TTC549 (cell line): Measurements from ENCODE around the gene ORM2.
"Not testable (repeated sequence)": the region's sequence is repeated elsewhere in the genome, so short reads cannot be mapped to it uniquely, and the experiment has no call there.

Source experiments
- FAIRE-seq: peaks from 2 replicates; lab custom pipeline; 2012; peaks lifted over from hg19 to GRCh38; lab: Jason Lieb, UNC

ORM2 gene

GRCh38 chr9:114329625-114330022, at the start of gene ORM2:
ORM2 (plus strand) TSS chr9:114329869; CDS start chr9:114329905, 36 bp downstream.
- FAIRE-seq = not testable (repeated sequence)

GRCh38 chr9:114280636-114281472, 48.8 kb upstream of the ORM2 start:
- FAIRE-seq = no peak

GRCh38 chr9:114281473-114282103, 48.1 kb upstream of the ORM2 start:
- no peak for FAIRE-seq

DNA sequence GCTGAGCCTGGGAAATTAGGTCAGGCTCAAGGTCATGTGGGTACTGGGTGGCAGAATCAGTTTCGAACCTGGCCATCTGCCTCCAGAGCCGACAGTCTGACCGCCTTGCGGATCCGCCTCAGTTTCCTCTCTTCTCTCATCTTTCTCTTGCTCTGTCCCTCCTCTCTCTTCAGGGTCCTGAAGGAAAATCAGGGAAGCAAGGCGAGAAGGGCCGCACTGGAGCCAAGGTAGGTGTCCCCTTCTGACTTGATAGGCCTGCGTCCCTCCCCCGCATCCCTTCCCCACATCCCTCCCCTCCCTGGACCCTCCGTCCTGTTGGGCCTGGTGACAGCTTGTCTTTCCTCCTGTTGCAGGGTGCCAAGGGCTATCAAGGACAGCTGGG, 47.6 kb upstream of the ORM2 start:
- FAIRE-seq = no peak

DNA sequence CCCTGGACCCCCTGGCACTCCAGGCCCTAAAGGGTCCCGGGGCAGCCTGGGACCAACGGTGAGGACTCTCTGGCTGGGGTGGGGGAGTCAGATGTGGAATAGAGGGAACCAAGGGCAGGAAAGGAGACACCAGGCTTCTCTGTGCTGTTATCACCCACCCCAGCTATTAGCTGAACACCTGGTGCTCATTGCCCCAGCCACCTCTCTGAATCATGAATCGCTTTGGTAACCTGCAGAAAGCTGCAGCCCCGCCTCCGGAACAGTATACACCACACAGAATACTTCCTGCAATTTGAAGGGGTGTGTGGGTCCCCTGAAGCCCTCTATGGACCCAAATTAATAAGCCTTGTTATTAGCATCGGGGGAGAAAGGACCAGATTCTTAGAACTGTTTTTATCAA, 47.2 kb upstream of the ORM2 start:
- FAIRE-seq = no peak

GRCh38 chr9:114282926-114283325, 46.7 kb upstream of the ORM2 start:
- no peak for FAIRE-seq

GRCh38 chr9:114283551-114284111, 46.0 kb upstream of the ORM2 start:
- no peak for FAIRE-seq

GRCh38 chr9:114284316-114285060, 45.2 kb upstream of the ORM2 start:
- no peak for FAIRE-seq

DNA sequence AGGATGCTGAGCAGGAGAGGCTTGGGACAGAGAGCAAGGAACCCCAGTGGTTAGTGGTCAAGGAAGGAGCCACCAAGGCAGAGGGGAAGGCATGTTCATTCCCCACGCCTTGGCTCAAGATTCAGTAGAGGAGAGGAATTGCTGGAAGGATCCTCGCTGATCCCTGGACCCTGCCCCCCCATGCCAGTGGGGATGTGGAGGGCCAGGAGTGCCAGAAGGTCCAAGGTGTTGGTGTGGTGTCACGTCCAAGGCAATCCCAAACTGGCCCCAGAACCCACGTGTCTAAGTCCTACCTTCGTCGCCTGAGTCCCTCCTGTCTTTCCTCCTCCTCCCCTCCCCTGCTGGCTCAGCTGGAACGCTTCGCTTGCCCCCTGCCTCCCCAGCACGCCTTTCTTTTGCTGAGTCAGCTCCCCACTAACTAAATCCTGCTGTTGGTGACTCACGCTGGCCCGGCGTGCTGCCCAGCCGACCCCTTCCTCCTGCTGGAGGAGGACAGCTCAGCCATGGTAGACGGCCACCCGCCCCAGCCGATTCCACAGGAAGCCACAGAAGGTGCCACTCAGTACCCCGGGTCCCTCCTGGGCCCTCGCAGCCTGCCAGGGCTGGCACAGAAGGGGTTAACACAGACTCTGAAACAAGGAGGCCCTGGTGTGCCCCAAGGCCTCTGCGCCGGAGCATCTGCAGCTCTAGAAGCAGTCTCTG, 44.4 kb upstream of the ORM2 start:
- FAIRE-seq = no peak

- no peak for FAIRE-seq
Measured at GRCh38 chr9:114286146-114286679, 43.5 kb upstream of the ORM2 start.

GRCh38 chr9:114287001-114287762, 42.5 kb upstream of the ORM2 start:
- no peak for FAIRE-seq

- FAIRE-seq = no peak
Measured at GRCh38 chr9:114287763-114288192, 41.9 kb upstream of the ORM2 start.

DNA sequence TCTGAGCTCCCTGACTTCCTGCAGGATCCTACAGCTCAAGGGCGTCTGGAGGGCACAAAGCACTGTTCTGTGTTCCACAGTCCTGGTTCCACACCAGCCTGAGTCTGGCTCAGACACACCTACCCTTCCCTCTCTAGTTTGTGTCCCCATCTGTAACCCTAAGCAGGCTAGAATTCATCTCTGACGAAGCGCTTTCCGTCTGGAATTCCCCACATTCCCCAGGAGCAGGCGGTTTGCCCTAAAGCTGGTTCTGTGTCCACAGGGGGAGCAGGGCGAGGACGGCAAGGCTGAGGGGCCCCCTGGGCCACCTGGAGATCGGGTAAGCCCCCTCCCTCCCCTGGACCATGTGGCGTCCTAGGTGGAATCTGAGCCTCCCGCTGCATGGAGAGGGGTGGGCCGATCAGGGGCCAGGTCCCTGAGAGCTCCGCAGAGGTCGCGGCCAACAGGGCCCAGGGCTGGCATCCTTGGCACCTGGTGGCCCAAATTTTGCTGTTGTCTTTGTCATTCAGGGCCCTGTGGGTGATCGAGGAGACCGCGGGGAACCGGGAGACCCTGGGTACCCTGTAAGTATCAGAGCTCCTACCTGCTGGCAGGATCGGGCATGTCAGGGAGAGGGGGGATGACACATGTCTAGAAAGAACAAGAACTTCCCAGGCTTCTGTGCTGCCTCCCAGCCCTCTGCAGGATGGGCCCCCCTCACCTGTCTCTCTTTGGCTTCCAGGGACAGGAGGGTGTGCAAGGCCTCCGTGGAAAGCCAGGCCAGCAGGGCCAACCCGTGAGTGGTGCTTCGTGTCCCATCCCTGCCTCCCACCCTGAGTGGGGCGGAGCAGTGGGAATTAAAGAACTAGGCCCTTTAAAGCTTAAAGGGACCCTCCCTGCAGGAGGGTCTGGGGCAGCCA, 41.2 kb upstream of the ORM2 start:
- no peak for FAIRE-seq

DNA sequence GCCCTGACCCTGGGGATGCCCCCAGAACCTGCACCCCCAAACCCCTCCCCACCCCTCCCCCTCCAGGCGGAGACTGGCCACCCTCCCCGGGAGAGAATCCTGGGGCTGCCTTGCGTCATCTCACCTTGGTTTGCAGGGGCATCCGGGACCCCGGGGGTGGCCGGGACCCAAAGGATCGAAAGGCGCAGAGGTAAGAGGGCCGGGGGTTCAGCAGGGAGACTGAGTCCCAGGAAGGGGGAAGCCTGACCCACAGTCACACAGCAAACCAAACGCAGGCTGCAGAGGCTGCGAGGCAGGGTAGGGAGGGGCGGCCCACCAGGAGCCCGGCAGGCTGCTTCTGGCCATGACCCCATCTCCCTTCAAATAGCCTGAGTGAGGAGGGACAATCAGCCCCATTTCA, 40.6 kb upstream of the ORM2 start:
- FAIRE-seq = no peak

- FAIRE-seq = no peak
Measured at GRCh38 chr9:114289571-114290481, 39.8 kb upstream of the ORM2 start.

GRCh38 chr9:114290561-114290986, 39.1 kb upstream of the ORM2 start:
- FAIRE-seq = no peak

DNA sequence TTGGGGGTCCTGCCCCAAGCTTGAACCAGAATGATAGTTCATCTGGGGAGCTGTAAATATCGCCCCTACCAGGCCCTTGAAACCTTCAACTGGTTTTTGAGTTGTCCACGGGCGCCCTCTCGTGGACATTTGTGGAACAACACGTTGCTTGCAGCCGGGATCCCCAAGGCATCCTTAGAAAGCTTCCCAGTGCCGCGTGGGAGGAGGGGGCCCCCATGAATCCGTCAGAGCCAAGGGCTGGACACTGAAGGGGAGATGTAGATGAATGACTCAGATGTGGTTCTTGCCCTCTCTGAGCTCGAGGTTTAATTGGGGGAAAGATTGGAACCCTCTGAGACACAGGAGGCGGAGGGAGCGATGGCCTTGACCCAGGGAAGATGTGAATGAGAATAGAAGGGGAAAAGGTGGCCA, 38.6 kb upstream of the ORM2 start:
- no peak for FAIRE-seq

GRCh38 chr9:114291886-114292590, 37.6 kb upstream of the ORM2 start:
- no peak for FAIRE-seq
